ENCODE data around the gene CAMK2B.

CAMK2B gene

DNA sequence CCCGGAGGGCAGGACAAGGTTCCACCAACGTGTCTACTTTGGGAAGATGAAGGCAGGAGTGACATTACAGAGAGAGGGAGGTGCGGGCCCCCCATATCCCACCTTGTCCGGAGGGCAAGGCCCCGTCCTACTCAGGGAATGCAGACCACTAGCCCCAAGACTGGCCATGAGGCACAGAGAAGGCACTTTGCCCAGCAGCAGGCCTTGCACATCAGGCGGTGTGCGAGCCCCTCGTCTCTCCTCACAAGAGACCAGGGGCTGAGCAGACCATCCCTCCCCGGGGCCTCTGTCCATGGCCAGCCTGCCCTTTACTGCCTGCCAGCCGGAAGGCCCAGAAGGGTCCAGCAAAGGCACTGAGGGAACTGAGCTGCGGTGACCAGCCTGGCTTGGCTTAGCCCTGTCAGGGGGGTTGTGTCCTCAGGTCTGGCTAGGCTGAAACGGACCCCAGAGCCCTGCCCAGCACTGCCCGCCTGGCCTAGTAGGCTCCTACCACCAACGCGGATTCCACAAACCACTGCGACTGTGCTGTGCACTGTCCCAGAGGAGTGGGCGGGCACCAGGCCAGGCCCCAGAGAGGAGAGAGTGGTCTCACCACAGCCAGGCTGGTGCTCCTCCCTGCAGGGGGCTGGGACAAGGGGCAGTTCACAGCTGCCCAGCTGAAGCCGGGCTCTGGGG, 16.7 kb downstream of the CAMK2B start:
- no peak for DNase-seq (ENCODE audit: low spot score)

DNA sequence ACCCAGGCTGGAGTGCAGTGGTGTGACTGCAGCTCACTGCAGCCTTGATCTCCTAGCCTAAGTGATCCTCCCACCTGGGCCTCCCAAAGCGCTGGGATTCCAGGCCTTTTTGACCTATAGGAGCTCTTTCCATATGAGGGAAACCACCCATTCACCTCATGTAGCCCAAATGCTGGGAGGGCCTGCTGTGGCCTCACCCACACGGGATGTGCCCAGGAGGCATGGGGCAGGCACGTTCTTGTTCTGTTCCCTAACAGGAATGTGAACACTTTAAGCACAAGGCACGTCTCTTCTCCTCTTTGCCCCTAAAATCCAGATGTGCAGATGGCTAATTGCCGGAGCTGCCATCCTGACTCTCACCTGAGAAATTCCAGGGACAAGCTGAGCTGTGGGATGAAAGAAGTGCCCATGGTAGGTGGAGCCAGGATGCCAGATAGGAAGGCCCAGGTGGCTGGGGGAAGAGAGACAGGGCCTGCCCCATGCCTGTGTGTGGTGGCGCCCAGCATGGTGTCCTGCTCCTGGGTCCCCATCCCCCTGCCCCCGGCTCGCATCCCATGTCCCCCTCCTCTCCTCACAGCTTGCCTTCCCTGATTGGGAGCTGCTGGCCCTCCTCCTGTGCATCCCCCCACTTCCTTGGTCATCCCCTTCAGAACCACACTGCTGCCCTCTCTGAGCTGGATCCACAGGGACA, 17.3 kb downstream of the CAMK2B start:
- DNase-seq (ENCODE audit: low spot score): no peak

DNA sequence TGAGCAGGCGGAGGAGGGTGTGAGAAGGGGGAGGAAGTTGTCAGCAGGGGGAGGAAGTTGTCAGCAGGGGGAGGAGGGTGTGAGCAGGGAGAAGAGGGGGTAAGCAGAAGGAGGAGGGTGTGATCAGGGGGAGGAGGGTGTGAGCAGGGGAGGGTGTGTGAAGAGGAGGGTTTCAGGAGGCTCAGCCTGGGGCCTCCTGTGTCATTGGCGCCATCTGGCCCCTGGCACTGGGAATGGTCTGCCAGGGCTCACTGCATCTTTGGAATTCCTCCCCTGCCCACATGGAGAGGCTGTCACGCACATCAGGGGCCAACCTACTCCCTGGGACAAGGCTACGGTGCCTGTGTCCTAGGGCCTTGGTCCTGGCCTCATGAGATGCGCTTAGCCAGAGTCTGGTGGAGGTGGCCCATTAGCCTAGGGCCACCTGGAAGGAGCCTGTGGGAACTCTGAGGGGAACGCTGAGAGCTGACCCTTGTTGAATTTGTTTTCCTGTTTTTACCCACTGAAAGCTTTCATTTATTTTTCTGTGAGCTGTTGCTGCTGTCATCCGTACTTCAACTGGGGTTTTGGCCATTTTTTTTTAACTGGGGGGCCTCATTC, 18.0 kb downstream of the CAMK2B start:
- peak; percentile 59 for DNase-seq (ENCODE audit: low spot score)

- no peak for DNase-seq (ENCODE audit: low spot score)
Observed at GRCh38 chr7:44306606-44307005, 18.8 kb downstream of the CAMK2B start.

DNA sequence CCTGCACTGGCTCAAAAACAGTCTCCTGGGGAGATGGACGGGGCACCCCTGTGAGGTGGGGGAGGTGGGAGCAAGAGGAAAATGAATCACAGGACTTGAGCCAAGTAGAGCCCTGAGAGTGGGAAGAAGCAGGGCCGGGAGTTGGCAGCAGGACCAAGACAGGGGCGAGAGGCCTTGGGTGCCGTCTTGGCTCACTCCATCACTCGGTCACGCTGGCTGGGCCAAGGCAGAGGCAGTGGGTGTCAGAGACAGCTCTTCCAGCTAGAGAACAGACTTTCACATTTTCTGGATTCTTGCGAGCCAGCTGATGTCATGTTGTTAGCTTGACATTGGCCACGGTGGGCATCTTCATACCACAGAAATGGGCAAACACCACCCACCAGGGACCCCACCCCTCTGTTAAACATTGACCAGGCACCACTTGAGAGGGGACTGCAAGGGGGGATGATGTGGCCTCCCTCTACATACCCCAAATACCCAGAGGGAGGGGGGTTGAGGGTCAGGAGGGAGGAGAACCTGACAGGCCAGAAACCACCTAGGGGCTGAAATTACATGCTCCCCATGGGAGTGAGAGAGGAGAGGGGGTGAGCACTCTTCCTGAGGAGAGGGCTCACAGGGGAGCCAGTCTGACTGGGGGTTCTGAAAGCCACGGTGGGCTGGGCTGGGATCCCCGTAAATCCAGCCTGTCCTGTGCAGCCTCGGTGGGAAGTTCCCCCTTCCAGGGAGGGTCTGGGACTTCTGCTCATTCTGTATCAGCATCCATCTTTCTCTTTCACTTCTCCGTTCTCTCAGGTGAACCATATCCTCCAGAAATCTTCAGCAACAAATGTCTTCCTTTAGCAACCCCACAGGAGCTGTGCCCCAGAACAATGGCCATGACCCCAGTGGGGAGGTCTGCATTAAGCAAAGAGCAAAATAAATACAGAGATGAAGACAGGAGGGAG, 19.6 kb downstream of the CAMK2B start:
- no peak for DNase-seq (ENCODE audit: low spot score)

GRCh38 chr7:44294325-44295069, 30.9 kb downstream of the CAMK2B start:
- no peak for DNase-seq (ENCODE audit: low spot score)

GRCh38 chr7:44293561-44294324, 31.7 kb downstream of the CAMK2B start:
- no peak for DNase-seq (ENCODE audit: low spot score)

- DNase-seq (ENCODE audit: low spot score): no peak
Observed at GRCh38 chr7:44292876-44293560, 32.4 kb downstream of the CAMK2B start.

DNA sequence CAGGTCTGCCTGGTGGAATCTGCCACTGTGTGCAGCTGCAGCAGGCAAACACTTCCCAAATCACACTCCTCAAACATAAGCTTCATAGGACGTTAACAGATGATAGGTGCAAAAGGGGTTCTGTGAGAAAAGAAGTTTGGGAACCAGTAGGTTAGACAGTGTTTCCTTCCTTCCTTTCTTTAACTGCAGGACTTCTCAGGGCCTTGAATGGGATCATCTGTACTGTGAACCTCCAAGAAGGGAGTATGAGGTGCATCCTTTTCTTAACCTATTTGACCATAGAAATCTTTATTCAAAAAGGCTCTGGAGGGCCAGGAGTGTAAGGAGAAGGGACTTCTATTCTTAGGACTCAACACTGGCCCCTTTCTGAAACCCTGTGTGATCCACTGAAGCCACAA, 33.0 kb downstream of the CAMK2B start:
- DNase-seq (ENCODE audit: low spot score): no peak

DNA sequence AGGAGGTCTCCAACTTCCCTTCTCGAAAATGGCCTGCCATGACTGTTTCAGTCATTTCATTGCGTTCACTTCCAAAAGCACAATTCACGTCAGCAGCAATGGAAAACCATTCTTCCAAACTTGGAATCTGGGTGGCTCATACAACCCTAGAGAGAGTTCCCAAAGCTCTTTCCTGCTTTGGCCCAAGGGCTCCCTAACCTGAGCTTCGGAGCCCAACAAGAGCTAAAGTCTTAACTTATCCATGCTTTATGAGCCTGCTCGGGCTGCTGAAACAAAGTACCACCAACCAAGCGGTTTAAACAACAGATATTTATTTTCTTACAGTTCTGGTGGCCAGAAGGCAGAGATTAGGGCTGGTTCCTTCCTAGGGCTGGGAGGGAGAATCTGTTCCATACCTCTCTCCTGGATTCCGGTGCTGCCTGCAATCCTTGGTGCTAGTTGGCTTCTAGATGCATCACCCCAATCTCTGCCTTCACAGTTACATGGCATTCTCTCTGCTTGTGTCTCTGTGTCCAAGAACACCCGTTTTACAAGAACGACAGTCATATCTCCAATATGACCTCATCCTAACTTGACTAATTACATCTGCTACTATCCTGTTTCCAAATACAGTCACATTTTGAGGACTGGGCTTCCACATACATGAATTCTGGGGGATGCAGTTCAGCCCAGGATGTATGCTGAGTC, 33.5 kb downstream of the CAMK2B start:
- no peak for DNase-seq (ENCODE audit: low spot score)

DNA sequence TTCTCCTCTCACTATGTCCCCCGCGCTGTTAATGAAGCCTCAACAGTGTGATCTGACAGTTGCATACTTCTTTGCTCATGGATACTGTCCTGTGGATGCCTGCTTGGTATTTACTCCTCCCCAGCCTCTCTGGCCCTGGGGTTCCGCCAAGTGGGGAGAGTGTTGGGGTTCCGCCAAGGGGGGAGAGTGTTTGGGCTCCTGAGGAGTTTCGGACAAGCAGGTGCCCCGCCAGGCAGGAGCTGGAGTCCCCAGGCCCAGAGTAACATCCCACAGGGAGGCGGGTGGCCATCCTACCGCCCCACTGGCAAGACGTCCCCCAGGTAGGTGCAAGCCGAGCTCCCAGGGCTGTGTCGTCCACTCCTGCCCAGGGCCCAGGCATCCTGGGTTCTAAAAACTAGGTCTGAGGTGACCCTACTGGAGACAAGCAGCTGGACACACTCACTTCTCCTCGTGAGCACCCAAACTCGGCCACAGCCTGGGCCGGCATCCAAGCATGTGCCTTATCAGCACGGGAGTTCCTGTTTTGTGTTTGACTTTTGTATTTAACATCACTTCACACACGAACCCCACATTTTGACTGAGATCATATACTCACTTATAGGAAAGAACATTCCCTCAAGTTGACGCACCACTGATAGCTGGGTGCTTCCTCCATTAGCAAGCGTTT, 34.2 kb downstream of the CAMK2B start:
- no peak for DNase-seq (ENCODE audit: low spot score)

DNA sequence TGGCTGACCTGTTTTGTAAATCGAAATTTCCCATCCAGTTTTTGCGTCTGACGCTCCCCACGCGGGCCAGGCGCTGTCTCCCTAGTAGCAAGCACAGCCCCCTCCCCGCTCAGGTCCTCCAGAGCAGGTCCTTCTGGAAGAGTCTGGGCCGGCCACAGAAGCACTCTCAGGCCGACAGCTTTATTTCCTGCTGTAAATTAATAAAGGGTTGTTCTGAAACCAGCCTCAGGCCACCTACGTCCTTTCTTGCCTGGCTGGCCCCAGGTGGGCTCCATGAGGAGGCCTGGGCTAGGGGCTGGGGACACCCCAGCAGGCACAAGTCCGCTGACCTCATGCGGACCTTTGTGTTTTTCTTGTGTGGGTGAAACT, 35.2 kb downstream of the CAMK2B start:
- DNase-seq (ENCODE audit: low spot score): no peak

DNA sequence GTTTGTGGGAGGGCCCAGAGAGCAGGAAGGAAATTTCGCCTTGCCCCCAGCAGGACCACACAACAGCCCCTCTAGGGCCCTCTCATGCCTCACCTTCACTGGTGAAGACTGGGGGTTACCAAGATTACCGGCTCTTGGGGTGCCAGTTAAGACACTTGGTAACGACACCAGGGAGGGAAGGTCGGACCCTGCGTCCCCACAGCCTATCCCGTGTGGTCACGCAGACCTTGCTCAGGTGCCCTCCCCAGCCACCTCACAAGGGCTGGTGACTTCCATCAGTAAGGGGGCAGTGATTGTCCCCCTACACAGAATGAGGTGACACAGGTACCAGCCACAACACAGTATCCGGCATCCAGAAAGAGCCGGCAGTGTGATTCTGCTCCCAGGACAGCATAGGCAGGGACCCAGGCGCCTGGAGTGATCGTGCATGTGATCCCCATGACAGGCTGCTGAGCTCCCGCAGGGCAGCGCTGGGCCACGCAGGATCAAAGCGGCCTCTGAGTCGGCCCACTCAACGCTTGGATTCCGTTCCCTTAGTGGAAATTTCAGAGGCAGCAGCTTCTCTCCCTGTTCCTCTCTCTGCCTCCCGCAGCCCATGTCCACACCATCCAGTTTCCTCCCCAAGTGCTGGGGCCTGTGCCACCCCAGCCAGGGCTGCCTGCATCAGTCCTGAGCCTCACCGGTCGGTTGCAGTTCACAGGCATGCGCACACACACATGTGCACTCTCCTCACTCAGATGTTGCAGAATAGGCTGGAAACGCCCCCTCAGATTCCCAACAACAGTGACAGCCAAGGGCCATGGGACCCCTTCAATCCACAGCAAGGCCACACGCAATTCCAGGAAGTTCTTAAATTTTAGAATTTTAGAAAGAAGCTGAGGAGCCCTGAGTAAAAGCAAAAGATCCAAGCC, 35.8 kb downstream of the CAMK2B start:
- no peak for DNase-seq (ENCODE audit: low spot score)

DNA sequence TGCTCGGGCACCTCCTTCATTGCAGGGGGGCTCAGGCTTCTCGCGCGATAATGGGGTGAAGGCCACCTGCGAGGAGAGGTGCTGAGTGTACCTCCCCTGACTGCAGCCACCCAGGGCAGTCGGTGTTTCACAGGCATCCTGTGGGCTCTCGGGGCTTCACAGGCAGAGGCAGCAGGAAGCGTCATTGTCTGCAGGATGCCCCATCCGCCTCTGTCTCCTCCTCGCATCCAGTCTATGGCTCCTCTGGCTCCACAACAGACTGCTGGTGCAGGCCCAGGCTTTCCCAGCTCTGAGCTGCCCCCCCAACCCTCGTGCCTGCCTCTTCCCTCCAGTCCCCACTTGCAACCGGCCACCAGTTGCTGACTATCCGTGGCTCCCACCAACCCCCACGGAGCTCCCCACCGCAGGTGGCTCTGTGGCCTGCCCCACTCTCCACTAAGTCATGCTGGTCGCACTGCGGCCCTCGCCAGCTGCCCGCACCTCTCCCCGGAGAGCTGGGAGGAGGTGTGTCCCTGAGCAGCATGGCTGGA, 36.5 kb downstream of the CAMK2B start:
- no peak for DNase-seq (ENCODE audit: low spot score)

GRCh38 chr7:44288381-44288685, 37.1 kb downstream of the CAMK2B start:
- no peak for DNase-seq (ENCODE audit: low spot score)

DNA sequence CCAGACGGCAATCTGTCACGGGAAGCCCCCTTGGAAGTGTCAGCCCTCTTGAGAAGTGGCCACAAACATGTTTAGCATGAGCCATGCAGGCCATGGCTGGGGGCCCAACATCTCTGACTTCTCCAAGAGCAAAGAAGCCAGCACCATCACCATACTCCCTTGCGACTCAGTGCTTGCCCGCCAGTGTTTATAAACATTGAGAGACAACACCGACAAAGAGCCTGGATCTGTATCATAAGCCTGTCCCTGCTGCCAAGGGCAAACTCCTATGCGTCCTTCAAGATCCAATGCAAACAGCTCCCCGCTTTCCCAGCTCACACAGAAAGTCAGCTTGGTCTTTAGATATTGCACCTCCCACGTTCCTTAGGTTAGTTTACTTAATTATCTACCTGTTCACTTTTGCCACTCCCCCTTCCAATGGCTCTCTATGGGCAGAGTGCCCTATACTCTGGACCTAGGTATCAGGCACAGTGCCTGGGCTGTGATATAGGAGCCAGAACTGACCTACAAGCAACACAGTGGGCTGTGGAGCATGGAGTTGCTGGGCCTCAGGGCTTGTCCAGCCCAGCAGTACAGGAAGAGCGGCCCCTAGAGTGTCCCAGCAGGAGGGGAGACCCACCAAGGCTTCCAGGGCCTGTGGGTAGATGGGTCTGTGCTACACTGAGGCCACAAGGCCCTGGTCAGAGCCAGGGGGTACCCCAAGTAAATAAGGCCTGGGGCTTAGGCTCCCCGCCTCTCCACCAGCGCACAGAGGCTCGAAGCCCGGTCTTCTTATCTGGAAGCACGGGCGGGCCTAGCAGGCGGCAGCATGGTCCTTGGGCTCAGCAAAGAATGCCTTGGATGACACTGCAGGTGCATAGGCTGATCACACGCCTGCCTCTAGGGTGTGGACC, 37.7 kb downstream of the CAMK2B start:
- no peak for DNase-seq (ENCODE audit: low spot score)

Measured in RKO (cell line).